ENCODE measurements around the gene SIPA1L2. TPM values are rescaled to one million over a fixed set of nuclear protein-coding genes. Genes with fewer than 3 reads are reported as not detected.

Gene SIPA1L2
- total RNA-seq, 1 donor from 2014 or later: 9.0 TPM

GRCh38 chr1:232598837-232599177, 31.1 kb downstream of the SIPA1L2 start:
- no peak for DNase-seq (ENCODE audit: low spot score)
- no peaks in the 10 kb centered on the region for H3K27me3 Mint-ChIP-seq (ENCODE audit: low read depth)
- no peak overlapping the region for H3K27ac Mint-ChIP-seq (ENCODE audit: unreplicated experiment)
- no peak for TF ChIP-seq CTCF (IDR thresholded peaks at IDR 0.05)
- H3K4me3 Mint-ChIP-seq (ENCODE audit: unreplicated experiment): no peak overlapping the region
- peaks cover 27% of the 10 kb centered on the region for H3K4me1 Mint-ChIP-seq (ENCODE audit: low read depth)
- peaks cover 4% of the 10 kb centered on the region for H3K36me3 Mint-ChIP-seq (ENCODE audit: low read depth)
- no peaks in the 10 kb centered on the region for H3K9me3 Mint-ChIP-seq (ENCODE audit: low read depth)

- no peak for TF ChIP-seq CTCF (IDR thresholded peaks at IDR 0.05)
- Mint-ChIP-seq H3K36me3 (ENCODE audit: low read depth) (no peaks in the 10 kb centered on the region), H3K4me3 (ENCODE audit: unreplicated experiment) (no peak overlapping the region), H3K9me3 (ENCODE audit: low read depth) (no peaks in the 10 kb centered on the region), H3K4me1 (ENCODE audit: low read depth) (peaks cover 27% of the 10 kb centered on the region), H3K27me3 (ENCODE audit: low read depth) (no peaks in the 10 kb centered on the region), H3K27ac (ENCODE audit: unreplicated experiment) (no peak overlapping the region)
- no peak for DNase-seq (ENCODE audit: low spot score)
Observed at GRCh38 chr1:232598133-232598532, 31.8 kb downstream of the SIPA1L2 start.

- Mint-ChIP-seq H3K4me1 (ENCODE audit: low read depth) (peaks cover 27% of the 10 kb centered on the region), H3K9me3 (ENCODE audit: low read depth) (no peaks in the 10 kb centered on the region), H3K27ac (ENCODE audit: unreplicated experiment) (no peak overlapping the region), H3K27me3 (ENCODE audit: low read depth) (no peaks in the 10 kb centered on the region), H3K36me3 (ENCODE audit: low read depth) (no peaks in the 10 kb centered on the region), H3K4me3 (ENCODE audit: unreplicated experiment) (no peak overlapping the region)
- DNase-seq (ENCODE audit: low spot score): no peak
- TF ChIP-seq CTCF (IDR thresholded peaks at IDR 0.05): no peak
Observed at GRCh38 chr1:232597721-232598120, 32.2 kb downstream of the SIPA1L2 start.

- no peaks in the 10 kb centered on the region for H3K36me3 Mint-ChIP-seq (ENCODE audit: low read depth)
- peaks cover 27% of the 10 kb centered on the region for H3K4me1 Mint-ChIP-seq (ENCODE audit: low read depth)
- TF ChIP-seq CTCF (IDR thresholded peaks at IDR 0.05): no peak
Observed at GRCh38 chr1:232596666-232597303, 33.1 kb downstream of the SIPA1L2 start.

GRCh38 chr1:232594768-232595698, 34.9 kb downstream of the SIPA1L2 start:
- no peak overlapping the region for H3K4me3 Mint-ChIP-seq (ENCODE audit: unreplicated experiment)
- DNase-seq (ENCODE audit: low spot score): no peak
- H3K27ac Mint-ChIP-seq (ENCODE audit: unreplicated experiment): no peak overlapping the region
- TF ChIP-seq CTCF (IDR thresholded peaks at IDR 0.05): no peak
- no peaks in the 10 kb centered on the region for H3K9me3 Mint-ChIP-seq (ENCODE audit: low read depth)
- H3K36me3 Mint-ChIP-seq (ENCODE audit: low read depth): no peaks in the 10 kb centered on the region
- peaks cover 30% of the 10 kb centered on the region for H3K4me1 Mint-ChIP-seq (ENCODE audit: low read depth)
- no peaks in the 10 kb centered on the region for H3K27me3 Mint-ChIP-seq (ENCODE audit: low read depth)

More at GRCh38 chr1:232596666-232597303, 33.1 kb downstream of the SIPA1L2 start:
- H3K4me3 Mint-ChIP-seq (ENCODE audit: unreplicated experiment): no peak overlapping the region
- H3K27ac Mint-ChIP-seq (ENCODE audit: unreplicated experiment): no peak overlapping the region
- H3K27me3 Mint-ChIP-seq (ENCODE audit: low read depth): no peaks in the 10 kb centered on the region
- no peaks in the 10 kb centered on the region for H3K9me3 Mint-ChIP-seq (ENCODE audit: low read depth)
- no peak for DNase-seq (ENCODE audit: low spot score)

All from chondrocyte (in vitro differentiated cells).